NOMO-1 treated with dmso at 0.1 percent for 144 hours (cell line): ENCODE measurements around the gene SLC22A8.
"Not testable (repeated sequence)": the region's sequence is repeated elsewhere in the genome, so short reads cannot be mapped to it uniquely, and the experiment has no call there.

Experiments used
- DNase-seq: peaks from one replicate; lab custom pipeline; 2025; ENCODE audit not compliant: unreplicated experiment; lab: John Stamatoyannopoulos, UW

The SLC22A8 gene

GRCh38 chr11:62988276-62988675 is 27.4 kb downstream of the SLC22A8 start:
- DNase-seq: no peak

- DNase-seq: no peak
These were observed 30.4 kb downstream of the SLC22A8 start for GRCh38 chr11:62985041-62985750.

GRCh38 chr11:62984451-62984991 is 31.1 kb downstream of the SLC22A8 start, which contains the start of gene SLC22A6:
Gene SLC22A6 (minus strand): TSS chr11:62984967. CDS start chr11:62984690, 277 bp downstream.
- DNase-seq: no peak

GRCh38 chr11:62983536-62984199 is 32.0 kb downstream of the SLC22A8 start:
- no peak for DNase-seq

- DNase-seq: no peak
These were observed 33.9 kb downstream of the SLC22A8 start for GRCh38 chr11:62981743-62982142.

- DNase-seq: no peak
These were observed 35.4 kb downstream of the SLC22A8 start for GRCh38 chr11:62980133-62980760.

GRCh38 chr11:62976109-62976508 is 39.5 kb downstream of the SLC22A8 start:
- DNase-seq: no peak

GRCh38 chr11:62974848-62975522 is 40.7 kb downstream of the SLC22A8 start:
- no peak for DNase-seq

- DNase-seq: no peak
These were observed 50.1 kb downstream of the SLC22A8 start for GRCh38 chr11:62965574-62965973.

GRCh38 chr11:62962391-62962790 is 53.2 kb downstream of the SLC22A8 start:
- no peak for DNase-seq

- no peak for DNase-seq
These were observed 54.5 kb downstream of the SLC22A8 start for GRCh38 chr11:62961017-62961570.

- no peak for DNase-seq
These were observed 56.1 kb downstream of the SLC22A8 start for GRCh38 chr11:62959422-62959980.

GRCh38 chr11:62958547-62959421 is 56.9 kb downstream of the SLC22A8 start:
- DNase-seq: no peak

GRCh38 chr11:62957147-62957546 is 58.5 kb downstream of the SLC22A8 start:
- DNase-seq: no peak

- DNase-seq: no peak
These were observed 61.2 kb downstream of the SLC22A8 start for GRCh38 chr11:62954478-62954877.

- DNase-seq: no peak
These were observed 61.8 kb downstream of the SLC22A8 start for GRCh38 chr11:62953811-62954210.

- no peak for DNase-seq
These were observed 66.8 kb downstream of the SLC22A8 start for GRCh38 chr11:62948765-62949320.

GRCh38 chr11:62945538-62945937 is 70.1 kb downstream of the SLC22A8 start:
- not testable (repeated sequence) for DNase-seq
